GM19455 (cell line): ENCODE measurements around the gene TRIM49D2.
"Not testable (repeated sequence)": the region's sequence is repeated elsewhere in the genome, so short reads cannot be mapped to it uniquely, and the experiment has no call there.

Experiments
- ATAC-seq: cut with Tn5 transposase; IDR thresholded peaks from one replicate; pipeline ENCODE4 v1.9.1; 2021; ENCODE audit not compliant: unreplicated experiment

TRIM49D2 gene

GRCh38 chr11:89923764-89924163 is at the start of gene TRIM49D2:
TSS of gene TRIM49D2 (plus strand) at chr11:89924064. CDS start at chr11:89926762, 2,698 bp downstream.
- ATAC-seq, result not testable (repeated sequence)

- ATAC-seq, result not testable (repeated sequence)
These were observed 46.4 kb upstream of the TRIM49D2 start for GRCh38 chr11:89877511-89877910.

- not testable (repeated sequence) for ATAC-seq
These were observed 30.6 kb upstream of the TRIM49D2 start for GRCh38 chr11:89893245-89893644.

GRCh38 chr11:89900809-89901208 is 23.1 kb upstream of the TRIM49D2 start:
- not testable (repeated sequence) for ATAC-seq

- no peak for ATAC-seq
These were observed 1.6 kb upstream of the TRIM49D2 start, which contains the start of gene TRIM49D1 for GRCh38 chr11:89922195-89922660. TSS of gene TRIM49D1 (minus strand) at chr11:89922245. CDS start at chr11:89917710, 4,535 bp downstream.

- not testable (repeated sequence) for ATAC-seq
These were observed 37.0 kb downstream of the TRIM49D2 start for GRCh38 chr11:89960833-89961232.

- ATAC-seq, result not testable (repeated sequence)
These were observed 41.9 kb downstream of the TRIM49D2 start, which contains the start of gene TRIM64 for GRCh38 chr11:89965737-89966136. TSS of gene TRIM64 (plus strand) at chr11:89966037. CDS start at chr11:89968504, 2,467 bp downstream.
